ENCODE data around the gene ZNF232. TPM values are rescaled to one million over a fixed set of nuclear protein-coding genes. Genes with fewer than 3 reads are reported as not detected.
"Not testable (repeated sequence)": the region's sequence is repeated elsewhere in the genome, so short reads cannot be mapped to it uniquely, and the experiment has no call there.

The ZNF232 gene
- total RNA-seq, 1 donor from 2014 or later = 9.4 TPM

DNA sequence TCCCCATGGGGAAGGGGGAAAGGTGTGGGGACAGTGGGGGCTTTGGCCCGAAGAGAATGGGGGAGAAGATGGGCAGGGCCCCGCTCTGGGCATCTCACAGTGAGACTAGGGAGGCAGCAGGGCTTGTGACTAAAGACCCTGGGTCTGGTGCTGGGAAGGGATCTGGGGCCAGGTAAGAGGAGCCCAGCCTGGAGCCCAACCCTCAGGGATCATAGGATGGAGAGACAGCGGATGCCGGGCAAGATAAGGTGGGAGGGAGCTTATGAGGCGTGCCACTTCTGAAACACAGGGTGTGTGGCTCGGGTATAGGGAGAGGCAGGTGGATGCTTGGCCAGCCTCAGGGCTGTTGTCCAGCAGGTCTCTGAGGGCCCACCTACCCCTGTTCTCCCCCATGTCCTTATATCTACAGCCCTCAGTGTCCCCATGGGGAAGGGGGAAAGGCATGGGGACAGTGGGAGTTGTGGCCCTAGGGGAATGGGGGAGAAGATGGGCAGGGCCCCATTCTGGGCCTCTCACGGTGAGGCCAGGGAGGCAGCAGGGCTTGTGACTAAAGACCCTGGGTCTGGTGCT, 19.6 kb upstream of the ZNF232 start:
- no peaks in the 10 kb centered on the region for H4K20me1 ChIP-seq (ENCODE audit: insufficient read depth, low read length)
- no peak overlapping the region for H3K27ac Mint-ChIP-seq (ENCODE audit: unreplicated experiment)
- H3K9me3 Mint-ChIP-seq (ENCODE audit: unreplicated experiment) = peaks cover 3% of the 10 kb centered on the region
- peaks cover 12% of the 10 kb centered on the region for H3K27me3 Mint-ChIP-seq (ENCODE audit: low read depth, unreplicated experiment)
- TF ChIP-seq CTCF (IDR thresholded peaks at IDR 0.05; ENCODE audit: insufficient read depth, low read depth, low read length) = no peak
- no peak for TF ChIP-seq EZH2 (IDR thresholded peaks at IDR 0.05; ENCODE audit: insufficient read depth, low read length)
- H3K79me2 ChIP-seq (ENCODE audit: insufficient read depth, low read length) = no peaks in the 10 kb centered on the region
- H3K27ac ChIP-seq (ENCODE audit: low read depth, low read length) = no peak overlapping the region
- no peak overlapping the region for H3K4me3 ChIP-seq (ENCODE audit: insufficient read depth, low read depth, low read length)
- no peak overlapping the region for H3K4me2 ChIP-seq (ENCODE audit: low read length)
- no peaks in the 10 kb centered on the region for H3K9me3 ChIP-seq (ENCODE audit: insufficient read depth, low read depth, low read length)
- H3K4me1 Mint-ChIP-seq (ENCODE audit: low read depth, unreplicated experiment) = peaks cover 9% of the 10 kb centered on the region
- no peak for DNase-seq (ENCODE audit: low read depth)
- H3K4me3 Mint-ChIP-seq (ENCODE audit: unreplicated experiment) = no peak overlapping the region
- no peaks in the 10 kb centered on the region for H3K36me3 ChIP-seq (ENCODE audit: insufficient read depth, low read length)
- no peak for FAIRE-seq
- H3K27me3 ChIP-seq (ENCODE audit: insufficient read depth, low read length) = no peaks in the 10 kb centered on the region
- H2AFZ ChIP-seq (ENCODE audit: low read depth, low read length) = no peak overlapping the region
- H3K36me3 Mint-ChIP-seq (ENCODE audit: low read depth, unreplicated experiment) = peaks cover 2% of the 10 kb centered on the region
- H3K4me1 ChIP-seq (ENCODE audit: insufficient read depth, low read length) = no peaks in the 10 kb centered on the region
- no peak overlapping the region for H3K9ac ChIP-seq (ENCODE audit: low read length)

DNA sequence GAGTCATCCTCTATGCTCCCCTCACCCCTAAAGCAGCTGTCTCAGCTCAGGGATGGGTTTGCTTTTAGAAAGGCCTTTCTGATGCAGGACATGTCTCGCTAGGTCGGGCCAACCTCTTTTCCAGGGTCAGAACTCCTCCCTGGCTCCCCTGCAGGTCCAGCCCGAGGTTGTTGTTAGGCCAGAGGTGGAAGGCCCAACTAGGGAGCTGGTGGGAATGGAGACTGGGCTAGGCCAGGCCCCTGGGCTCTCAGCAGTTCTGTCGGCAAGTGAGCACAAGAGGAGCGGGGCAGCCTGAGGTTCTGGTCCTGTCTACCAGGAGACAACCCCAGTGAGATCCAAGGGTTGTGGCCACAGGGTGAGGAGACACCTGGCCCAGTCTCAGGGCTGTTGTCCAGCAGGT, 19.0 kb upstream of the ZNF232 start:
- not testable (repeated sequence) for H3K36me3 Mint-ChIP-seq (ENCODE audit: low read depth, unreplicated experiment); DNase-seq (ENCODE audit: low read depth)

DNA sequence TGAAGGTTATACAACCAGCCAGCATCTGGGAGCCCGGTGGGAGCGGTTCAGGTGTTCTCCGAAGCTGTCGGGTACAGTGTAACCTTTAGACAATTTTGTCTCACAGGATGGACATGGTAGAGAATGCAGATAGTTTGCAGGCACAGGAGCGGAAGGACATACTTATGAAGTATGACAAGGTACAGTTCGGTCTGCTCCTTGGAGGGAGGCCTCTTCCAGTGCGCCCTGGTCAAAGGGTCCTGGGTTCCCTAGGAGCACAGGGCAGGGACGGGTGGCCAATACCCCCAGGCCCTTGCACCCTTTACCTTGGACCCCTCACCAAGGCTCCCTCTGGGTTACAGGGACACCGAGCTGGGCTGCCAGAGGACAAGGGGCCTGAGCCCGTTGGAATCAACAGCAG, 18.6 kb upstream of the ZNF232 start:
- not testable (repeated sequence) for H3K36me3 Mint-ChIP-seq (ENCODE audit: low read depth, unreplicated experiment); FAIRE-seq; H3K36me3 ChIP-seq (ENCODE audit: insufficient read depth, low read length); H3K27ac Mint-ChIP-seq (ENCODE audit: unreplicated experiment); H3K27me3 ChIP-seq (ENCODE audit: insufficient read depth, low read length); H3K4me1 ChIP-seq (ENCODE audit: insufficient read depth, low read length); H3K79me2 ChIP-seq (ENCODE audit: insufficient read depth, low read length); H3K9ac ChIP-seq (ENCODE audit: low read length); H2AFZ ChIP-seq (ENCODE audit: low read depth, low read length); H3K9me3 ChIP-seq (ENCODE audit: insufficient read depth, low read depth, low read length); H3K9me3 Mint-ChIP-seq (ENCODE audit: unreplicated experiment); H3K4me3 ChIP-seq (ENCODE audit: insufficient read depth, low read depth, low read length); H3K27ac ChIP-seq (ENCODE audit: low read depth, low read length); H3K4me1 Mint-ChIP-seq (ENCODE audit: low read depth, unreplicated experiment); H3K4me3 Mint-ChIP-seq (ENCODE audit: unreplicated experiment); H4K20me1 ChIP-seq (ENCODE audit: insufficient read depth, low read length); H3K4me2 ChIP-seq (ENCODE audit: low read length); DNase-seq (ENCODE audit: low read depth)
- H3K27me3 Mint-ChIP-seq (ENCODE audit: low read depth, unreplicated experiment) = peaks cover 14% of the 10 kb centered on the region

More for the DNA sequence above, 19.0 kb upstream of the ZNF232 start:
- not testable (repeated sequence) for H3K4me1 ChIP-seq (ENCODE audit: insufficient read depth, low read length); H3K4me1 Mint-ChIP-seq (ENCODE audit: low read depth, unreplicated experiment); H3K9me3 ChIP-seq (ENCODE audit: insufficient read depth, low read depth, low read length); H3K9me3 Mint-ChIP-seq (ENCODE audit: unreplicated experiment); H3K27ac Mint-ChIP-seq (ENCODE audit: unreplicated experiment); H3K27ac ChIP-seq (ENCODE audit: low read depth, low read length); H3K9ac ChIP-seq (ENCODE audit: low read length); H3K4me3 Mint-ChIP-seq (ENCODE audit: unreplicated experiment); H3K27me3 ChIP-seq (ENCODE audit: insufficient read depth, low read length); H3K4me2 ChIP-seq (ENCODE audit: low read length); FAIRE-seq; H3K36me3 ChIP-seq (ENCODE audit: insufficient read depth, low read length); H2AFZ ChIP-seq (ENCODE audit: low read depth, low read length); H3K79me2 ChIP-seq (ENCODE audit: insufficient read depth, low read length); H3K4me3 ChIP-seq (ENCODE audit: insufficient read depth, low read depth, low read length); H4K20me1 ChIP-seq (ENCODE audit: insufficient read depth, low read length)
- peaks cover 14% of the 10 kb centered on the region for H3K27me3 Mint-ChIP-seq (ENCODE audit: low read depth, unreplicated experiment)

DNA sequence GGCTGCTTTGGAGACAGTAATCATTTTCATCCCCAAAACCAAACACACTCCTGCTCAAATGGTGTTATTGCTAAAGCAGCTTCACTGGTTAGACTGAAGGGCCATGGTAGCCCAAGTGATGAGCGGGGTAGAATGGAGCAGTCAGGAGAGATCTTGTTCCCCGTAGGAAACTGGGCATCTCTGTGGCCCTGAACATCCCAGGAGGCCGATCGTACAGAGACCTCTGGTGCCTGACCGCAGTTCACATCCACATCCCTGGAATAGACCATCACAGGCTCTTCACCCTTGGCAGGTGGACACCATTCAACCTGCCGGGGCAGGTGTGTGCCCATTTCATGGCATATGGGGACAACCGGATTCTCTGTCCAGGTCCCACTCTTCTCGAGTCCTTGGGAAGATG, 18.1 kb upstream of the ZNF232 start:
- not testable (repeated sequence) for H4K20me1 ChIP-seq (ENCODE audit: insufficient read depth, low read length); H3K4me3 ChIP-seq (ENCODE audit: insufficient read depth, low read depth, low read length); FAIRE-seq; H3K27ac ChIP-seq (ENCODE audit: low read depth, low read length); H3K36me3 Mint-ChIP-seq (ENCODE audit: low read depth, unreplicated experiment); H3K4me1 ChIP-seq (ENCODE audit: insufficient read depth, low read length); H3K9ac ChIP-seq (ENCODE audit: low read length); H3K27me3 ChIP-seq (ENCODE audit: insufficient read depth, low read length); DNase-seq (ENCODE audit: low read depth); H3K9me3 Mint-ChIP-seq (ENCODE audit: unreplicated experiment); H3K9me3 ChIP-seq (ENCODE audit: insufficient read depth, low read depth, low read length); H3K79me2 ChIP-seq (ENCODE audit: insufficient read depth, low read length); H2AFZ ChIP-seq (ENCODE audit: low read depth, low read length); H3K4me3 Mint-ChIP-seq (ENCODE audit: unreplicated experiment); H3K4me1 Mint-ChIP-seq (ENCODE audit: low read depth, unreplicated experiment); H3K4me2 ChIP-seq (ENCODE audit: low read length); H3K36me3 ChIP-seq (ENCODE audit: insufficient read depth, low read length); H3K27ac Mint-ChIP-seq (ENCODE audit: unreplicated experiment)
- H3K27me3 Mint-ChIP-seq (ENCODE audit: low read depth, unreplicated experiment) = peaks cover 14% of the 10 kb centered on the region
